Measurements from ENCODE around the gene JAKMIP1.

- TF ChIP-seq CTCF (IDR thresholded peaks at IDR 0.05) (no peak), POLR2AphosphoS5 (IDR thresholded peaks at IDR 0.05) (no peak), POLR2A (IDR thresholded peaks at IDR 0.05) (no peak)
These were observed 45.5 kb downstream of the JAKMIP1 start for GRCh38 chr4:6154875-6155274.

Measured in breast epithelium (tissue), 3 donors.